Gastroesophageal sphincter (tissue), 4 donors: ENCODE data around the gene RPS6KC1. TPM values are rescaled to one million over a fixed set of nuclear protein-coding genes. Genes with fewer than 3 reads are reported as not detected.
"Not testable (repeated sequence)": the region's sequence is repeated elsewhere in the genome, so short reads cannot be mapped to it uniquely, and the experiment has no call there.

Experiments
- ATAC-seq: fragments of 150-250 bp; one replicate; pipeline ENCODE4 v1.9.1; 2016; ENCODE audit warnings: mild to moderate bottlenecking, moderate library complexity
- H3K27ac ChIP-seq, 4 donors: fragments of 200-600 bp; sonication (generic) in 3 of 4; 1 replicate in 3 of 4; 2 replicates in 1 of 4; pipeline ENCODE4 v1.5.1; 2016 to 2019
- H3K27me3 ChIP-seq: fragments of 200-600 bp; sonication (generic); one replicate; pipeline ENCODE4 v1.5.1; 2019
- H3K36me3 ChIP-seq, 2 donors: fragments of 200-600 bp; sonication (generic); one replicate each; pipeline ENCODE4 v1.5.1; 2019; ENCODE audit warnings: control low read depth in 1 of 2
- H3K4me1 ChIP-seq, 3 donors: fragments of 200-600 bp; sonication (generic); 1 replicate in 2 of 3; 2 replicates in 1 of 3; pipeline ENCODE4 v1.5.1; 2016 to 2019; ENCODE audit warnings: control low read depth in 2 of 3
- H3K4me3 ChIP-seq, 2 donors: fragments of 200-600 bp; sonication (generic); one replicate each; pipeline ENCODE4 v1.5.1; 2019; ENCODE audit warnings: mild to moderate bottlenecking in 1 of 2, moderate library complexity in 1 of 2
- H3K9me3 ChIP-seq, 3 donors: fragments of 200-600 bp; sonication (generic); one replicate each; pipeline ENCODE4 v1.5.1; 2017 to 2019; ENCODE audit warnings: control low read depth in 2 of 3
- EP300 ChIP-seq: sonication (generic); formaldehyde crosslinking; IDR thresholded peaks from one replicate; pipeline ENCODE4 v1.6.1; 2017; ENCODE audit warnings: antibody characterized with exemption, mild to moderate bottlenecking
- POLR2A ChIP-seq, 2 donors: fragments of 450-650 bp; IDR thresholded peaks; one replicate each; pipeline ENCODE4 v1.6.1; 2017; ENCODE audit warnings: antibody characterized with exemption in 2 of 2, mild to moderate bottlenecking in 2 of 2, moderate library complexity in 1 of 2
- POLR2AphosphoS5 ChIP-seq: sonication (generic); formaldehyde crosslinking; IDR thresholded peaks from one replicate; pipeline ENCODE4 v1.6.1; 2017; ENCODE audit warnings: antibody characterized with exemption
- WGBS, 2 donors: methylation state at CpG; one replicate each; pipeline ENCODE4 v1.1.5; 2018; ENCODE audit warnings: low coverage in 1 of 2; 5-methylcytosine and 5-hydroxymethylcytosine counted together
- total RNA-seq, 4 donors: library from RNA; depleted of rRNA; stranded (reverse); fragments of >200 nt; gene quantifications; one replicate each; pipeline ENCODE4 v1.1.0, GENCODE V29; 2016
- TF ChIP-seq, protein P1 (sequence below), 4 experiments: fragments of 200-600 bp in 2 of 4; fragments of 450-650 bp in 2 of 4; sonication (generic) in 1 of 4; IDR thresholded peaks; one replicate each; pipeline ENCODE4 v1.5.1; 2017 to 2019; ENCODE audit warnings: antibody characterized with exemption in 4 of 4, mild to moderate bottlenecking in 2 of 4, moderate library complexity in 2 of 4

RPS6KC1 gene
- total RNA-seq, 4 donors from 2014 or later: 21.2 to 28.5 (median 23.8) TPM

DNA sequence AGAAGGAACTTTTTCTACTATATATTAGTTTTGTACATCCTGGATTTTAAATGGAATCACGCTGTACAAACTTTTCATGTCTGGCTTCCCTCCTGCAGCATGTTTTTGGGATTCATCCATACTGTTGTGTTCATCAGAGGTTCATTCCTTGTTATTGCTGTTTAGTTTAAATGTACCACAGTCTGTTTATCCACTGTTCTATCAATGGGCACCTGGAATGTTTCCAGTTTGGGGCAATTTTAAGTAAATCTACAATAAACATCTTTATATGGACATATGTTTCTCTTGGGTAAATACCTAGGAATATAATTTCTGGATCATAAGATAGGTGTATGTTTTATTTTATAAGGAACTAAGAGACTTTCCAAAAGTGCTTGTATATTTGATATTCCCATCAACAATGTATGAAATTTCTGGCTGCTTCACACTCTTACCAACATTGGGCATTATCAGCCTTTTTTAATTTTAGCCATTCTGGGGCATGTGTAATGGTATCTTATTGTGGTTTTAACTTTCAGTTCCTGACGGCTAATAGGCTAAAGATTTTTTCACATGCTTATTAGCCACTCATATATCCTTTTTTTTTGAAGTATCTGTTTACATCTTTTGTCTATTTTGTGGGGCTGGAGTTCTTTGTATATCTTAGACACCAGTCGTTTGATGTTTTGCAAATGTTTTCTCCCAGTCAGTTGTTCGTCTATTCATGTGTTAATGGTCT is 48.8 kb downstream of the RPS6KC1 start:
- Histone ChIP-seq H3K36me3 (peaks cover 0 to 28% of the 10 kb centered on the region in 2 donors), H3K4me3 (no peak overlapping the region), H3K4me1 (no peaks in the 10 kb centered on the region), H3K9me3 (no peaks in the 10 kb centered on the region), H3K27me3 (no peaks in the 10 kb centered on the region), H3K27ac (no peak overlapping the region)
- WGBS, 2 donors: 57% methylated on average over 4 of the region's 4 CpGs
- TF ChIP-seq, protein P1, sequence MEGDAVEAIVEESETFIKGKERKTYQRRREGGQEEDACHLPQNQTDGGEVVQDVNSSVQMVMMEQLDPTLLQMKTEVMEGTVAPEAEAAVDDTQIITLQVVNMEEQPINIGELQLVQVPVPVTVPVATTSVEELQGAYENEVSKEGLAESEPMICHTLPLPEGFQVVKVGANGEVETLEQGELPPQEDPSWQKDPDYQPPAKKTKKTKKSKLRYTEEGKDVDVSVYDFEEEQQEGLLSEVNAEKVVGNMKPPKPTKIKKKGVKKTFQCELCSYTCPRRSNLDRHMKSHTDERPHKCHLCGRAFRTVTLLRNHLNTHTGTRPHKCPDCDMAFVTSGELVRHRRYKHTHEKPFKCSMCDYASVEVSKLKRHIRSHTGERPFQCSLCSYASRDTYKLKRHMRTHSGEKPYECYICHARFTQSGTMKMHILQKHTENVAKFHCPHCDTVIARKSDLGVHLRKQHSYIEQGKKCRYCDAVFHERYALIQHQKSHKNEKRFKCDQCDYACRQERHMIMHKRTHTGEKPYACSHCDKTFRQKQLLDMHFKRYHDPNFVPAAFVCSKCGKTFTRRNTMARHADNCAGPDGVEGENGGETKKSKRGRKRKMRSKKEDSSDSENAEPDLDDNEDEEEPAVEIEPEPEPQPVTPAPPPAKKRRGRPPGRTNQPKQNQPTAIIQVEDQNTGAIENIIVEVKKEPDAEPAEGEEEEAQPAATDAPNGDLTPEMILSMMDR (IDR thresholded peaks at IDR 0.05): no peak
- TF ChIP-seq POLR2AphosphoS5 (no peak), EP300 (no peak), POLR2A (IDR thresholded peaks at IDR 0.05) (no peak)
- ATAC-seq: no peak

DNA sequence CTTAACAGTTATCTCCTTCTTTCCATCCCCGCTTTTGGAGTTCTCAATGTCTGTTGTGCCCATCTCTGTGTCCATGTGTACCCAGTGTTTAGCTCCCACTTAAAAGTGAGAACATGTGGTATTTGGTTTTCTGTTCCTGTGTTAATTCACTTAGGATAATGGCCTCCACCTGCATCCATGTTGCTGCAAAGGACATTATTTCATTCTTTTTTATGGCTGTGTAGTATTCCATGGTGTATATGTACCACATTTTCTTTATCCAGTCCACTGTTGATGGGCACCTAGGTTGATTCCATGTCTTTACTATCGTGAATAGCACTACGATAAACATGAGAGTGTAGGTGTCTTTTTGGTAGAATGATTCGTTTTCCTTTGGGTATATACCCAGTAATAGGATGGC is 49.5 kb downstream of the RPS6KC1 start:
- H3K36me3 ChIP-seq: peaks cover 0 to 26% of the 10 kb centered on the region in 2 donors
- not testable (repeated sequence) for H3K27ac ChIP-seq, H3K4me1 ChIP-seq, H3K27me3 ChIP-seq, H3K9me3 ChIP-seq, H3K4me3 ChIP-seq, ATAC-seq
- 90 to 96% methylated on average over 3 to 4 of the region's 4 CpGs for WGBS, 2 donors

DNA sequence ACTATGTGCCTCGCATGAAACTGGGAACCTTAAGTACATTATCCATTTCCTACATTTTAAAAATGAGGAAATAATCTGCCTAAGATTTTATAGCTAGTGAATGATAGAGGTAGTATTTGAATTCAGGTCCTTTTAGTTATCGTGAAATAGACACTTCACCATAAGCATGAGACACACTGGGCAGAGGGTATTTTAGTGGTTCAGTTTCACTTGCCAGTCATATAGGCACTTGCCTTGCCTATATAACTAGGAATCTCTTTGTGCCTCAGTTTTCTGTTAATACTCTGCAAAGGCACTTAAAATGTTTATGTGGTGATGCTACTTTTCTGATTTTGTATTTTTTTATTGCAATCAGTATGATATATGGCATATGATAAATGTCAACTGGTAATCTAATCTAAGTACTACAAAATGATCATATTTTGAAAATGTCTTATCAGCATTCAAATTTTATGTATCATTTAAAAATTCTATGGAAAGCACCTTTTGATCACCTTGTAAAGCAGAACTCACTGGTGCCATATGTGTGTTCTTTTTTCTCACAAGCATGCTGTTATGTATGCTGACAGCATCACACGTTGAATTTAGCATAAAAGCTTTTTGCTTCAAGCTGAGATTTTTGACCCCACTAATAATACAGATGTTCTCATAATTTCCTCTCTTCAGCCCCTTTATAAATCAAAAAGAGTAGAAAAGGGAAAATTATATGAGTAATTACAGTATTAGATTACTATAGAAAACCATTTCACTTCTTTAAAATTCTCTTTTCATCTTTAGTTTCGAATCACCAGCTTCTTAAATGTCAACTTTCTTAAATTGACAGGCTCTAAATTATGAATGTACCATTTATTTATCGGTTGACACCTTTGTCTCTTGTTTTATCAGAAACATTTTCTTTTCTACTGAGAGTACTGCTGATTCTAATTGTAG is 52.6 kb downstream of the RPS6KC1 start:
- no peak for TF ChIP-seq POLR2AphosphoS5
- no peak for TF ChIP-seq EP300
- TF ChIP-seq POLR2A (IDR thresholded peaks at IDR 0.05): no peak
- 86 to 90% methylated on average over 5 of the region's 5 CpGs for WGBS, 2 donors
- Histone ChIP-seq H3K4me3 (no peak overlapping the region), H3K36me3 (peaks cover 0 to 7% of the 10 kb centered on the region in 2 donors), H3K27ac (no peak overlapping the region), H3K27me3 (no peaks in the 10 kb centered on the region), H3K9me3 (no peaks in the 10 kb centered on the region), H3K4me1 (no peaks in the 10 kb centered on the region)
- ATAC-seq: no peak

DNA sequence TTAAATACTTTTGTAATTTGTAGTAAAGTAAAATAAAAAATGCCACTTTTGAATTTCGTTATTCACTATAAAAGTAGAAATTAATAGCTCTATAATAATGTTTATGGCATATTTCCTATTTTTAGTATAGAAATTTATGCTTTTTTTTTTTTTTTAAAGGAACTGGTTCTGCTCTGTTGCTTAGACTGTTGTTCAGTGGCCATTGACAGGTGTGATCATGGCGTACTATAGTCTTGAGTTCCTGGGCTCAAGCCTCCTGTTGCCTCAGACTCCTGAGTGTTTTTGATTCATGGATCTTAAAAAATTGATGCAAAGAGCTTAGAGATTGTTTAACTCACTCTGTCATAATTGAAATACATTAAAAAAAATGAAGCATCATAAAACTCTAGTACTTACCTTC is 53.6 kb downstream of the RPS6KC1 start:
- WGBS, 2 donors: 90 to 91% methylated on average over 2 of the region's 2 CpGs
- no peak for TF ChIP-seq EP300
- no peak for TF ChIP-seq POLR2A (IDR thresholded peaks at IDR 0.05)
- TF ChIP-seq, protein P1 (IDR thresholded peaks at IDR 0.05): no peak
- no peak for ATAC-seq

DNA sequence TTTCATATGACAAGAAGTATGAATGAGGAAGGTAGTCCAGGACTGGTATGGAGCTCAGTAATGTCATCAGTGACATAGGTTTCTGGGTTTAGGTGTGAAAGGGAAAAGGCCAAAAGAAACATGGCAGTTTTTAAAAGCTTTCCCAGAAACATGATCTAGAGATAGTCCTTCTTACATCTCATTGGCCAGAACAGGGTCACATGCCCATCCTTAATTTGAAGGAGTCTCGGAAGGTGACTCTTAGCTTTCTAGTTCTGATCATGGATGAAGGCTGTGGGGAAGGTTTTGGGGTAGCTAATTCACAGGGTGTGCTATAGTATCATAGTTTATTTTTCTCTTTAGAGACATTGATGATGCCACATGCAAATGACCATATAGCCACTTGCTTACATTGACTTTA is 55.3 kb downstream of the RPS6KC1 start:
- H3K4me1 ChIP-seq: peaks cover 0 to 16% (median 0%) of the 10 kb centered on the region in 3 donors
- ATAC-seq: no peak
- no peak overlapping the region for H3K27ac ChIP-seq
- peaks cover 0 to 7% of the 10 kb centered on the region in 2 donors for H3K36me3 ChIP-seq
- H3K9me3 ChIP-seq: no peaks in the 10 kb centered on the region
- H3K27me3 ChIP-seq: no peaks in the 10 kb centered on the region
- WGBS, 2 donors: 91 to 100% methylated on average over 1 of the region's 1 CpG
- TF ChIP-seq, protein P1 (IDR thresholded peaks at IDR 0.05): no peak
- TF ChIP-seq POLR2AphosphoS5: no peak
- no peak for TF ChIP-seq EP300
- no peak for TF ChIP-seq POLR2A (IDR thresholded peaks at IDR 0.05)
- H3K4me3 ChIP-seq: no peak overlapping the region

More for the DNA sequence above, 53.6 kb downstream of the RPS6KC1 start:
- Histone ChIP-seq H3K4me1 (peaks cover 0 to under 1% (median 0%) of the 10 kb centered on the region in 3 donors), H3K9me3 (no peaks in the 10 kb centered on the region), H3K4me3 (no peak overlapping the region), H3K27ac (no peak overlapping the region), H3K27me3 (no peaks in the 10 kb centered on the region), H3K36me3 (peaks cover 0 to 7% of the 10 kb centered on the region in 2 donors)
